WTC11 (cell line): ENCODE data around the gene TMIE. TPM values are rescaled to one million over a fixed set of nuclear protein-coding genes. Genes with fewer than 3 reads are reported as not detected.

ENCODE experiments used
- ATAC-seq: fragments of 200-7000 bp; cut with Tn5 transposase; 2 replicates; pipeline ENCODE4 v1.10.0; 2021; ENCODE audit warnings: mild to moderate bottlenecking, moderate library complexity
- CTCF ChIA-PET: fragments of 300-600 bp; sonication (Branson Sonifier 250); formaldehyde crosslinking; loops from one replicate; lab custom pipeline; 2021; ENCODE audit warnings: antibody characterized with exemption; lab: Charles Lee
- POLR2A ChIA-PET: fragments of 350-600 bp; sonication (Branson Sonifier 250); formaldehyde crosslinking; loops from one replicate; lab custom pipeline; 2021; ENCODE audit warnings: antibody characterized with exemption; lab: Charles Lee
- DNase-seq: peaks from one replicate; pipeline ENCODE4 v3.0.0; 2021; ENCODE audit warnings: low spot score
- H3K27ac Mint-ChIP-seq: 2 replicates; pipeline ENCODE4 v1.8.0; 2021; ENCODE audit warnings: mixed read lengths
- H3K27me3 Mint-ChIP-seq: 2 replicates; pipeline ENCODE4 v1.8.0; 2021; ENCODE audit warnings: low read depth, mild to moderate bottlenecking, moderate library complexity, mixed read lengths
- H3K36me3 Mint-ChIP-seq: 2 replicates; pipeline ENCODE4 v1.8.0; 2021; ENCODE audit warnings: mixed read lengths
- H3K4me1 Mint-ChIP-seq: 2 replicates; pipeline ENCODE4 v1.8.0; 2022; ENCODE audit warnings: mixed read lengths
- H3K4me3 Mint-ChIP-seq: 2 replicates; pipeline ENCODE4 v1.8.0; 2021; ENCODE audit warnings: mild to moderate bottlenecking, moderate library complexity, mixed read lengths
- H3K9me3 Mint-ChIP-seq: 2 replicates; pipeline ENCODE4 v1.8.0; 2021; ENCODE audit warnings: mixed read lengths
- ARID4B ChIP-seq: sonication (generic); formaldehyde crosslinking; IDR thresholded peaks from 2 replicates; pipeline ENCODE4 v1.8.0; 2023; ENCODE audit warnings: missing genetic modification reagents, mild to moderate bottlenecking, borderline replicate concordance
- ATF2 ChIP-seq: sonication (generic); formaldehyde crosslinking; IDR thresholded peaks from 2 replicates; pipeline ENCODE4 v1.8.1; 2022; ENCODE audit warnings: low read depth, missing genetic modification reagents, borderline replicate concordance
- ATF3 ChIP-seq: sonication (generic); formaldehyde crosslinking; conservative IDR thresholded peaks from 2 replicates; pipeline ENCODE4 v1.8.1; 2022; ENCODE audit warnings: mild to moderate bottlenecking, missing genetic modification reagents
- CREB1 ChIP-seq: sonication (generic); formaldehyde crosslinking; IDR thresholded peaks from 2 replicates; pipeline ENCODE4 v1.8.0; 2023; ENCODE audit warnings: mild to moderate bottlenecking, missing genetic modification reagents
- ELF4 ChIP-seq: sonication (generic); formaldehyde crosslinking; IDR thresholded peaks from 2 replicates; pipeline ENCODE4 v1.8.1; 2022; ENCODE audit warnings: low read depth, mild to moderate bottlenecking, moderate library complexity, missing genetic modification reagents
- ERG ChIP-seq: fragments of 250-450 bp; sonication (Bioruptor Pico); IDR thresholded peaks from 2 replicates; pipeline ENCODE4 v1.8.0; 2021; ENCODE audit warnings: mild to moderate bottlenecking
- FOXJ3 ChIP-seq: sonication (generic); formaldehyde crosslinking; IDR thresholded peaks from 2 replicates; pipeline ENCODE4 v1.9.0; 2021; ENCODE audit warnings: missing genetic modification reagents, mild to moderate bottlenecking, borderline replicate concordance
- FOXK1 ChIP-seq: sonication (generic); formaldehyde crosslinking; IDR thresholded peaks from 2 replicates; pipeline ENCODE4 v1.8.0; 2022; ENCODE audit warnings: mild to moderate bottlenecking, moderate library complexity, missing genetic modification reagents
- GABPB1 ChIP-seq: sonication (generic); formaldehyde crosslinking; IDR thresholded peaks from 2 replicates; pipeline ENCODE4 v1.8.1; 2023; ENCODE audit warnings: mild to moderate bottlenecking, missing genetic modification reagents
- KAT7 ChIP-seq: sonication (generic); formaldehyde crosslinking; IDR thresholded peaks from 2 replicates; pipeline ENCODE4 v1.8.1; 2023; ENCODE audit warnings: missing genetic modification reagents, mild to moderate bottlenecking, borderline replicate concordance
- NFATC4 ChIP-seq: fragments of 250-450 bp; sonication (Bioruptor Pico); IDR thresholded peaks from 2 replicates; pipeline ENCODE4 v1.9.0; 2021; ENCODE audit warnings: mild to moderate bottlenecking
- NFE2L1 ChIP-seq: sonication (generic); formaldehyde crosslinking; IDR thresholded peaks from 2 replicates; pipeline ENCODE4 v1.8.1; 2023; ENCODE audit warnings: missing genetic modification reagents
- TCF7 ChIP-seq: sonication (generic); formaldehyde crosslinking; IDR thresholded peaks from 2 replicates; pipeline ENCODE4 v1.8.0; 2022; ENCODE audit warnings: mild to moderate bottlenecking, low read depth, missing genetic modification reagents, moderate library complexity
- TEAD1 ChIP-seq: sonication (generic); formaldehyde crosslinking; IDR thresholded peaks from 2 replicates; pipeline ENCODE4 v1.8.0; 2022; ENCODE audit warnings: mild to moderate bottlenecking, missing genetic modification reagents
- TEAD4 ChIP-seq: sonication (generic); formaldehyde crosslinking; IDR thresholded peaks from 2 replicates; pipeline ENCODE4 v1.8.0; 2022; ENCODE audit warnings: mild to moderate bottlenecking, missing genetic modification reagents
- TP53 ChIP-seq: sonication (generic); formaldehyde crosslinking; IDR thresholded peaks from 2 replicates; pipeline ENCODE4 v1.8.1; 2023; ENCODE audit warnings: mild to moderate bottlenecking, missing genetic modification reagents
- ZMAT4 ChIP-seq: fragments of 250-450 bp; sonication (Bioruptor Pico); IDR thresholded peaks from 2 replicates; pipeline ENCODE4 v1.9.0; 2021; ENCODE audit warnings: mild to moderate bottlenecking
- ZNF121 ChIP-seq: sonication (generic); formaldehyde crosslinking; IDR thresholded peaks from 2 replicates; pipeline ENCODE4 v1.8.0; 2023; ENCODE audit warnings: missing genetic modification reagents
- ZNF317 ChIP-seq: sonication (generic); formaldehyde crosslinking; IDR thresholded peaks from 2 replicates; pipeline ENCODE4 v1.8.1; 2023; ENCODE audit warnings: low read depth, mild to moderate bottlenecking, moderate library complexity, missing genetic modification reagents, borderline replicate concordance
- ZNF532 ChIP-seq: fragments of 250-450 bp; sonication (Bioruptor Pico); IDR thresholded peaks from 2 replicates; pipeline ENCODE4 v1.9.0; 2021; ENCODE audit warnings: mild to moderate bottlenecking, borderline replicate concordance
- total RNA-seq: library from RNA; stranded (reverse); gene quantifications from 3 replicates; pipeline ENCODE4 v1.2.3, GENCODE V29; 2021

The TMIE gene
- total RNA-seq, 1 experiment from 2014 or later, result 0.57 TPM

- TF ChIP-seq ATF2 (no peak), ZNF317 (CRISPR knock-in tag) (no peak), ERG (CRISPR knock-in tag) (no peak), KAT7 (no peak), TP53 (CRISPR knock-in tag) (no peak), NFATC4 (CRISPR knock-in tag) (no peak), ZNF532 (CRISPR knock-in tag) (no peak), ELF4 (CRISPR knock-in tag) (no peak), ATF3 (CRISPR knock-in tag) (no peak), ZMAT4 (CRISPR knock-in tag) (no peak), ARID4B (CRISPR knock-in tag) (no peak), TEAD1 (CRISPR knock-in tag) (no peak)
Observed at GRCh38 chr3:46681387-46681786, 19.8 kb upstream of the TMIE start (continued).

- Mint-ChIP-seq H3K36me3 (no peaks in the 10 kb centered on the region), H3K27ac (no peak overlapping the region), H3K4me3 (no peak overlapping the region), H3K9me3 (no peaks in the 10 kb centered on the region), H3K4me1 (no peaks in the 10 kb centered on the region), H3K27me3 (no peaks in the 10 kb centered on the region)
- TF ChIP-seq ATF2 (no peak), FOXJ3 (no peak), TEAD4 (CRISPR knock-in tag) (no peak), CREB1 (CRISPR knock-in tag) (no peak), TCF7 (CRISPR knock-in tag) (no peak), GABPB1 (CRISPR knock-in tag) (no peak), NFE2L1 (CRISPR knock-in tag) (no peak), FOXK1 (CRISPR knock-in tag) (no peak), ZNF121 (CRISPR knock-in tag) (no peak), ZNF317 (CRISPR knock-in tag) (no peak)
- POLR2A ChIA-PET, result no interaction called here
- CTCF ChIA-PET, result interaction anchor here (1.0 to 1.2 kb wide), 2 partner anchors 18 to 228 kb away, joined by 3 read pairs; no protein-coding TSS in a partner anchor
- no peak for DNase-seq
- ATAC-seq, result no peak
Observed at GRCh38 chr3:46681856-46682540, 19.2 kb upstream of the TMIE start.
